ENCODE results near the gene HMGA1. TPM values are rescaled to one million over a fixed set of nuclear protein-coding genes. Genes with fewer than 3 reads are reported as not detected.
A peak's percentile ranks its signal among the peaks of the same experiment; 100 is the strongest.

HMGA1 gene
- total RNA-seq, 1 donor from 2014 or later: 520 TPM

DNA sequence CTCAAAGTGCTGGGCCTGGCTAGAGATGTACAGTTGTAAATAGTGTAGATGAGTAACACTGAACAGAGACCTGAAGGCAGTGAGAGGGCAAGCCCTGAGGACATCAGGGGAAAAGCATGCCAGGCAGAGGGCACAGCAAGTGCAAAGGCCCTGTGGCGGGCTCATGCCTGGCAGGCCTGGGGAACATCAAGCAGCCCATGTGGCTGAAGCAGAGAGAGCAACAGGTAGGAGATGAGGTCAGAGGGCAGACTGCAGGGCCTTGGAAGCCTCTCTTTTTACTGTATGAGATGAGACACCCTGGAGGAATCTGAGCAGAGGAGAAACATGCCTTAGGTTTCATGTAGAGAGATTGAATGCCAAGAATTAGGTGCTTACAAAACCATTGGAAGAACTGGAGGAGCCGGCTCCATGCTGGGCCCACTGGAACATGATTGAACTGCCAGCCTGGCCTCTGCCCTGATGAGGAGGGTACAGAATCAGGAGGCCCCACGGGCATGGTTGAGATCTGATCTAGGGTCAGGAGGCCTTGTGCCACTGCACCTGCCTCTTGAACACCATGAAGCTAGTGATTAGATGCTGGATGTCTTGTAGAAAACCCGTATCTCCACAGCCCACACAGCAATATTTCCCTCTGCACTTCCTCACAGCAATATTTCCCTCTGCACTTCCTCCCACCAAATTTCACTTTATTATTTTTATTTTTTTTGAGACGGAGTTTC, 5.9 kb upstream of the HMGA1 start:
- intact Hi-C loops (cut with micrococcal nuclease): loop anchor here (10.0 kb wide), 1 partner anchor 446 kb away; the partner anchor contains the start of gene LEMD2
- Mint-ChIP-seq H3K9me3 (no peaks in the 10 kb centered on the region), H3K4me1 (peaks cover 25% of the 10 kb centered on the region), H3K27ac (peak overlapping the region; percentile 44), H3K27me3 (no peaks in the 10 kb centered on the region), H3K36me3 (ENCODE audit: low read depth) (no peaks in the 10 kb centered on the region), H3K4me3 (no peak overlapping the region)
- DNase-seq: no peak

DNA sequence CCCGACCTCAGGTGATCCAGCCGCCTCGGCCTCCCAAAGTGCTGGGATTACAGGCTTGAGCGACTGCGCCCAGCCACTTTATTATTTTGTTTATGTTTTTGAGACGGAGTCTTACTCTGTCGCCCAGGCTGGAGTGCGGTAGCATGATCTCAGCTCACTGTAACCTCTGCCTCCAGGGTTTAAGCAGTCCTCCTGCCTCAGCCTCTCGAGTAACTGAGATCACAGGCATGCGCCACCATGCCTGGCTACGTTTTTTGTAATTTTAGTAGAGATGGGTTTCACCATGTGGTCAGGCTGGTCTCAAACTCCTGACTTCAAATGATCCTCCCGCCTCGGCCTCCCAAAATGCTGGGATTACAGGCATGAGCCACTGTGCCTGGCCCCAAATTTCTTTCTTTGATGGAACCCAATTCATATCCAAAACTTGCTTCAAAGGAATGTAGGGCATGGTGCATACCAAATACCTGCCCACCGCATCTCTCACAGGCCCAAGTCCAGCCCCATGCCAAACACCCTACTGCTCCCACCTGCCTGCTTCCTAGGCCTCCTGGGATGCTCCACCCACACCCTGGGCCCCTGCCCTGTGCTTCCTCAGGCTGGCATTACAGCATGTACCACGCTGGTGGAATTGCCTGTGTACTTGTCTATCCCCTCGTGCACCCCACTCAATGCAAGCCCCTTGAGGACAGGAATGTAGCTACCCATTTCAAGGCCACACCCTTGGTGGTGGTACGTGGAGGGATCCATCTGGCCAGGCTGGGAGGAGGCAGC, 4.9 kb upstream of the HMGA1 start:
- intact Hi-C loops (cut with micrococcal nuclease): loop anchor here (10.0 kb wide), 1 partner anchor 447 kb away; the partner anchor contains the start of gene LEMD2
- H3K4me1 Mint-ChIP-seq: peaks cover 28% of the 10 kb centered on the region

GRCh38 chr6:34232901-34233300, 3.8 kb upstream of the HMGA1 start:
- intact Hi-C loops (cut with micrococcal nuclease): loop anchor here (10.0 kb wide), 1 partner anchor 448 kb away; the partner anchor contains the start of gene LEMD2
- peaks cover 19% of the 10 kb centered on the region for H3K4me1 Mint-ChIP-seq
- H3K27me3 Mint-ChIP-seq: no peaks in the 10 kb centered on the region
- no peak overlapping the region for H3K27ac Mint-ChIP-seq
- DNase-seq: no peak
- H3K9me3 Mint-ChIP-seq: no peaks in the 10 kb centered on the region
- H3K4me3 Mint-ChIP-seq: no peak overlapping the region
- peaks cover 1% of the 10 kb centered on the region for H3K36me3 Mint-ChIP-seq (ENCODE audit: low read depth)

More for the DNA sequence above, 4.9 kb upstream of the HMGA1 start:
- Mint-ChIP-seq H3K27ac (no peak overlapping the region), H3K36me3 (ENCODE audit: low read depth) (peaks cover 1% of the 10 kb centered on the region), H3K27me3 (no peaks in the 10 kb centered on the region), H3K9me3 (no peaks in the 10 kb centered on the region), H3K4me3 (no peak overlapping the region)
- no peak for DNase-seq

GRCh38 chr6:34233867-34234266, 2.8 kb upstream of the HMGA1 start:
- H3K4me1 Mint-ChIP-seq: peaks cover 24% of the 10 kb centered on the region
- H3K27me3 Mint-ChIP-seq: no peaks in the 10 kb centered on the region
- intact Hi-C loops (cut with micrococcal nuclease): loop anchor here (10.0 kb wide), 1 partner anchor 449 kb away; the partner anchor contains the start of gene LEMD2
- DNase-seq: peak; percentile 61
- peaks cover 9% of the 10 kb centered on the region for H3K36me3 Mint-ChIP-seq (ENCODE audit: low read depth)
- H3K4me3 Mint-ChIP-seq: no peak overlapping the region
- H3K27ac Mint-ChIP-seq: peak overlapping the region; percentile 68
- no peaks in the 10 kb centered on the region for H3K9me3 Mint-ChIP-seq

GRCh38 chr6:34234667-34235306, 1.9 kb upstream of the HMGA1 start:
- H3K27ac Mint-ChIP-seq: peak overlapping the region; percentile 68
- intact Hi-C loops (cut with micrococcal nuclease): loop anchor here (10.0 kb wide), 1 partner anchor 450 kb away; the partner anchor contains the start of gene LEMD2
- no peaks in the 10 kb centered on the region for H3K9me3 Mint-ChIP-seq
- H3K4me3 Mint-ChIP-seq: no peak overlapping the region
- H3K36me3 Mint-ChIP-seq (ENCODE audit: low read depth): peaks cover 15% of the 10 kb centered on the region
- DNase-seq: peak; percentile 67
- H3K27me3 Mint-ChIP-seq: no peaks in the 10 kb centered on the region
- H3K4me1 Mint-ChIP-seq: peaks cover 23% of the 10 kb centered on the region

DNA sequence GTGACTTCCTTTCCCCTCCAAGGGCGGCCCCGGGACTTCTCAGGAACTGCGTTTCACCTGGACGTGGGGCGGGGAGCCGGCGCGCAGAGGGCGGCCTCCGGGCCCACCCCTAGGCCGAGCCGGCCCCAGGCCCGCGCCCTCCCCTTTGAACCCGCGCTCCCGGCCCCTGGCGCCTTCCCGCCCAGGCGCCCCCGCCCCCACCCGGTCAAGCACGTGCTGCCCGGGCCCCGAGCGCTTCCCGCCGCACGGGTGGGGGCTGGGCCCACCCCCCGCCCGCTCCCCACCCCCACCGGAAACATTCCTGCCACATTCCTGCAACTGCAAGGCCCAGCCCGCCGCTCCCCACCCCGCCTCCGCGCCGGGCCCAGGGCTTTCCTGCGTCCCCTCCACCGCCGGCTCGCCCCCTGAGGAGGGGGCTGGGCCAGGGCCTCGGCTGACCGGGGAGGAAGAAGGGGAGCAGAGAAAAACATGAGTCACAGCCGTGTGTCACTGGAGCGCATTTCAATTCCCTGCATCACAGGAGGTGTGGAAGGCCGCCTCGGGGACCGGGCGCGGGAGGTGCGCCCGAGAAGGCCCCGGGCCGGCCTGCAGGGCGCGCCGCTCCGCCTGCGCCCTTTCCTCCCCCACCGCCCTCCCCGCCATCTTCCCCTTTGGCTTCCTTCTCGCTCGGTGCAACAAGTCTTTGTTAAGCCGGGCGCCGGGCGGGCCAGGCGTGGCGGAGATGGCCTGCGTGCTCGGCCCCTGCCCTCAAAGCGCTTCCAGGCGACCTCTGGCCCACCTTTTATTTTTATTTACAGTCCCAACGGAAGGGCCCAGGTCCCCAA, 1.2 kb upstream of the HMGA1 start:
- H3K27ac Mint-ChIP-seq: peak overlapping the region; percentile 95
- intact Hi-C loops (cut with micrococcal nuclease): loop anchor here (1.0 to 10.0 kb wide), 4 partner anchors 11 to 451 kb away; partner anchors contain the start of genes LEMD2 and SMIM29

GRCh38 chr6:34236131-34236442, 586 bp upstream of the HMGA1 start:
- intact Hi-C loops (cut with micrococcal nuclease): loop anchor here (1.0 to 10.0 kb wide), 4 partner anchors 12 to 451 kb away; partner anchors contain the start of genes LEMD2 and SMIM29
- Mint-ChIP-seq H3K27me3 (no peaks in the 10 kb centered on the region), H3K4me1 (peaks cover 29% of the 10 kb centered on the region), H3K36me3 (ENCODE audit: low read depth) (peaks cover 28% of the 10 kb centered on the region), H3K9me3 (no peaks in the 10 kb centered on the region), H3K4me3 (peak overlapping the region; percentile 91), H3K27ac (peak overlapping the region; percentile 95)
- peak; percentile 84 for DNase-seq

More for the DNA sequence above, 1.2 kb upstream of the HMGA1 start:
- no peaks in the 10 kb centered on the region for H3K27me3 Mint-ChIP-seq
- peaks cover 22% of the 10 kb centered on the region for H3K36me3 Mint-ChIP-seq (ENCODE audit: low read depth)
- H3K4me1 Mint-ChIP-seq: peaks cover 30% of the 10 kb centered on the region
- H3K9me3 Mint-ChIP-seq: no peaks in the 10 kb centered on the region
- peak overlapping the region; percentile 91 for H3K4me3 Mint-ChIP-seq
- DNase-seq: peak; percentile 86

DNA sequence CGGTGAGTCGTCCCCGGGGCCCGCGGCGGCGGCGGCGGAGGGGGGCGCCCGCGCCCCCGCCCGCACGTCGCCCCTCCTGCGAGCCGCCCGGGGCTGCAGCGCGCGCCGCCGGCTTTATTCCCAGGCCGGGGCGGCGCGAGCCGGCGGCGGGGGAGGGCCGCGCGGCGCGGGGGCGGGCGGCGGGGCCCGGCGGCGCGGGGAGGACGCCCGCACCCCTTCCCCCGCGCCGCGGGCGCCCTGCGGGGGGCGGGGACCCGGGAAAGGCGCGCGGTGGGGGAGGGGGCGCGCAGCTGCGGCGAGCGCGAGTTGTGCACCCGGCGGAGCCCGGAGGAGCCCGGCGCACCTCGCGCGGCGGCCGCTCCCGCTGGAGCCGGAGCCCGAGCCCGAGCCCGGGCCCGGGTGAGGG, 646 bp downstream of the HMGA1 start:
- intact Hi-C loops (cut with micrococcal nuclease): loop anchor here (10.0 kb wide), 1 partner anchor 453 kb away; the partner anchor contains the start of gene LEMD2
- Mint-ChIP-seq H3K9me3 (no peaks in the 10 kb centered on the region), H3K27me3 (no peaks in the 10 kb centered on the region), H3K36me3 (ENCODE audit: low read depth) (peaks cover 40% of the 10 kb centered on the region), H3K4me3 (peak overlapping the region; percentile 91), H3K4me1 (peaks cover 40% of the 10 kb centered on the region), H3K27ac (no peak overlapping the region)
- DNase-seq: peak; percentile 85

DNA sequence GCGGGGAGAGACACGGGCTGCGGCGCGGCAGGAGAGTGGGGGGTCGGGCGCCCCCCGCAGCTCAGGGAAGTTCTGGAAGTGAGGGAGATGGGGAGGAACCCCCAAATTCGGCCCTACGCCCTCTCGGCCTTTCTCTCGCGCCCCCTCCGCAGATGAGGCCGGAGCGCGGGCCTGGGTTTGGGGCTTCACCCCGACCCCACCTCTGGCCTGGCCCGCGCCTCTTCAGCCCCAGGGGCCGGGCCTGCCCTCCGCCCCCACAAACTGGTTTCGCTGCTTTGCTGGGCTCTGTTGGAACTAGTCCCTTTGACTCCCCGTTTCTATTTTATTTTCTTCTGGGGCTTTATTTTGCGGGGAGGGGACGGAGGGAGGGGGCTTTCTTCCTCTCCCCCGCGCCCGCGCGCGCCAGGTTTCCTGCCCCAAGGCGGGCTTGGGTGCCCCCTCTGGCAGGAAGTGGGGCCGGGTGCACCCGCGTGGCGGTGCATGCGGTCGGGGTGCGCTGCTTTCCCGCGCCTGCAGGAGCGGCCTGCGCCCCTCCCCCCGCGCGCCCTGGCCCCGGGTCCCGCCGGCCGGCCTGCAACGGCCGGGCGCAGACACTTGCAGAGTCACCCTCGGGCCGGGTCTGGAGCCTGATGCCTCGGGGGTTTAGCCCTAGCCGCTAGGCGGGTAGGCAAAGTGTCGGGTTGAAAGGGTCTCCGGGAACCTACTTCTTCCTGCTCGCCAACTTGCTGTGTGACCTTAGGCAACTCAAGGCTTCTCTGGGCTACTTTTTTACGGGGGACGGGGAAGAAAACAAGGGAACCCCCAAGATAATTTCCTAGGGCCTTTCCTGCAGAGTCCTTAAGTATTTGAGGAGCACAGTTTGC, 1.3 kb downstream of the HMGA1 start:
- H3K27ac Mint-ChIP-seq: peak overlapping the region; percentile 95
- DNase-seq: peak; percentile 94
- H3K36me3 Mint-ChIP-seq (ENCODE audit: low read depth): peaks cover 47% of the 10 kb centered on the region
- no peaks in the 10 kb centered on the region for H3K9me3 Mint-ChIP-seq
- intact Hi-C loops (cut with micrococcal nuclease): loop anchor here (10.0 kb wide), 1 partner anchor 453 kb away; the partner anchor contains the start of gene LEMD2
- H3K4me1 Mint-ChIP-seq: peaks cover 46% of the 10 kb centered on the region
- H3K27me3 Mint-ChIP-seq: no peaks in the 10 kb centered on the region
- H3K4me3 Mint-ChIP-seq: peak overlapping the region; percentile 87

GRCh38 chr6:34238585-34239499, 2.2 kb downstream of the HMGA1 start:
- Mint-ChIP-seq H3K36me3 (ENCODE audit: low read depth) (peaks cover 55% of the 10 kb centered on the region), H3K4me3 (peak overlapping the region; percentile 83), H3K4me1 (peaks cover 54% of the 10 kb centered on the region), H3K27ac (peak overlapping the region; percentile 76), H3K27me3 (no peaks in the 10 kb centered on the region), H3K9me3 (no peaks in the 10 kb centered on the region)
- intact Hi-C loops (cut with micrococcal nuclease): loop anchor here (10.0 kb wide), 1 partner anchor 454 kb away; the partner anchor contains the start of gene LEMD2
- no peak for DNase-seq

DNA sequence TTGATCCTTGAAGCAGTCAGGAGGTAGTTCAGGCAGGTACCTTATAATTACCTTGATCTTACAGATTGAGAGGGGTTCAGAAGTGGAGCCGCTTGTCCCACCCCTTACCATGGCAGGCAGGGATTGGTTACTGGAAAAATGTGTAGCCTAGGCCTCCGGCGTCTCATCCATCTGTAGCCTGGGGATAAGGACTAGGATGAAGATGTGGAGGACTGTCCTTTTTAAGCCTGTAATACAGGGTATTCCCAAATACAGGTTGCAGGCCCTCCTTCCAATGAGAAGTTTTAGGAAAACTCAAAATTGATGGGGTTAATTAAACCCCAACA, 2.8 kb downstream of the HMGA1 start:
- peaks cover 53% of the 10 kb centered on the region for H3K4me1 Mint-ChIP-seq
- peak overlapping the region; percentile 71 for H3K27ac Mint-ChIP-seq
- H3K4me3 Mint-ChIP-seq: peak overlapping the region; percentile 83
- intact Hi-C loops (cut with micrococcal nuclease): loop anchor here (10.0 kb wide), 1 partner anchor 455 kb away; the partner anchor contains the start of gene LEMD2
- peaks cover 58% of the 10 kb centered on the region for H3K36me3 Mint-ChIP-seq (ENCODE audit: low read depth)
- H3K27me3 Mint-ChIP-seq: no peaks in the 10 kb centered on the region
- no peak for DNase-seq
- no peaks in the 10 kb centered on the region for H3K9me3 Mint-ChIP-seq

All from activated CD4-positive, alpha-beta T cell treated with anti-CD3 and anti-CD28 coated beads, Interleukin-2, amount 10 ng/mL, durations not matched to agents 24 days and 14 days (primary cell).